DMS 273 (cell line): ENCODE results near the gene PPP2R5B.

ENCODE experiments used
- DNase-seq: peaks from one replicate; lab custom pipeline; 2025; ENCODE audit not compliant: unreplicated experiment; lab: John Stamatoyannopoulos, UW

PPP2R5B gene

GRCh38 chr11:64928957-64929356 is 4.5 kb downstream of the PPP2R5B start:
- no peak for DNase-seq

GRCh38 chr11:64929625-64930024 is 5.1 kb downstream of the PPP2R5B start:
- no peak for DNase-seq

GRCh38 chr11:64930340-64930739 is 5.9 kb downstream of the PPP2R5B start:
- DNase-seq: no peak

GRCh38 chr11:64931290-64931689 is 6.8 kb downstream of the PPP2R5B start:
- DNase-seq: no peak

- DNase-seq: no peak
Measured at GRCh38 chr11:64932324-64932723, 7.8 kb downstream of the PPP2R5B start.

- no peak for DNase-seq
Measured at GRCh38 chr11:64933213-64933934, 8.9 kb downstream of the PPP2R5B start.

GRCh38 chr11:64933935-64934681 is 9.6 kb downstream of the PPP2R5B start:
- no peak for DNase-seq

- no peak for DNase-seq
Measured at GRCh38 chr11:64934682-64935358, 10.3 kb downstream of the PPP2R5B start.

GRCh38 chr11:64935359-64936081 is 11.0 kb downstream of the PPP2R5B start, which contains the start of gene GPHA2:
Gene GPHA2 (minus strand): TSS chr11:64935893. CDS start chr11:64935460, 433 bp downstream.
- DNase-seq: peak; percentile 83

- no peak for DNase-seq
Measured at GRCh38 chr11:64936539-64936938, 12.1 kb downstream of the PPP2R5B start.

- no peak for DNase-seq
Measured at GRCh38 chr11:64947208-64947814, 22.8 kb downstream of the PPP2R5B start.

- no peak for DNase-seq
Measured at GRCh38 chr11:64951529-64951928, 27.0 kb downstream of the PPP2R5B start.

GRCh38 chr11:64954201-64954600 is 29.7 kb downstream of the PPP2R5B start:
- no peak for DNase-seq

- no peak for DNase-seq
Measured at GRCh38 chr11:64959498-64959897, 35.0 kb downstream of the PPP2R5B start.

- DNase-seq: no peak
Measured at GRCh38 chr11:64960719-64961118, 36.2 kb downstream of the PPP2R5B start.

GRCh38 chr11:64963072-64963631 is 38.7 kb downstream of the PPP2R5B start:
- no peak for DNase-seq

- DNase-seq: no peak
Measured at GRCh38 chr11:64967375-64967774, 42.9 kb downstream of the PPP2R5B start.

- DNase-seq: peak; percentile 69
Measured at GRCh38 chr11:64969209-64969608, 44.7 kb downstream of the PPP2R5B start.

GRCh38 chr11:64970731-64971151 is 46.3 kb downstream of the PPP2R5B start:
- DNase-seq: no peak
